Renal cortical epithelial cell (primary cell): ENCODE measurements around the gene CDC6. TPM values are rescaled to one million over a fixed set of nuclear protein-coding genes. Genes with fewer than 3 reads are reported as not detected.

ENCODE experiments used
- DNase-seq: peaks from one replicate; pipeline ENCODE4 v3.0.0-alpha.2; 2011; ENCODE audit warnings: low read depth
- total RNA-seq: library from RNA; depleted of rRNA; stranded (reverse); fragments of >200 nt; gene quantifications from 2 replicates; pipeline ENCODE4 v1.2.3, GENCODE V29; 2014

Gene CDC6
- 2.6 and 19.1 TPM in 2 replicates for total RNA-seq

GRCh38 chr17:40287494-40288369 is at the start of gene CDC6:
TSS of gene CDC6 (plus strand) at chr17:40287879. CDS start at chr17:40289421, 1,542 bp downstream.
- peak; percentile 97 for DNase-seq

GRCh38 chr17:40241252-40241834 is 46.3 kb upstream of the CDC6 start:
- no peak for DNase-seq

- no peak for DNase-seq
Observed at GRCh38 chr17:40242774-40243173, 44.9 kb upstream of the CDC6 start.

GRCh38 chr17:40243761-40244160 is 43.9 kb upstream of the CDC6 start:
- DNase-seq = no peak

GRCh38 chr17:40244255-40244654 is 43.4 kb upstream of the CDC6 start:
- DNase-seq = no peak

- DNase-seq = no peak
Observed at GRCh38 chr17:40247926-40248495, 39.7 kb upstream of the CDC6 start.

- no peak for DNase-seq
Observed at GRCh38 chr17:40248507-40248906, 39.2 kb upstream of the CDC6 start.

GRCh38 chr17:40251576-40251975 is 36.1 kb upstream of the CDC6 start:
- DNase-seq = peak; percentile 89

GRCh38 chr17:40253565-40253964 is 34.1 kb upstream of the CDC6 start:
- DNase-seq = no peak

- DNase-seq = no peak
Observed at GRCh38 chr17:40259505-40259904, 28.2 kb upstream of the CDC6 start.

GRCh38 chr17:40260528-40260927 is 27.2 kb upstream of the CDC6 start:
- no peak for DNase-seq

GRCh38 chr17:40264458-40265185 is 23.1 kb upstream of the CDC6 start:
- DNase-seq = no peak

GRCh38 chr17:40265337-40265736 is 22.3 kb upstream of the CDC6 start:
- no peak for DNase-seq

GRCh38 chr17:40266882-40267281 is 20.8 kb upstream of the CDC6 start:
- no peak for DNase-seq

GRCh38 chr17:40268141-40268712 is 19.5 kb upstream of the CDC6 start:
- DNase-seq = no peak

- DNase-seq = no peak
Observed at GRCh38 chr17:40278414-40278813, 9.3 kb upstream of the CDC6 start.

GRCh38 chr17:40279402-40279801 is 8.3 kb upstream of the CDC6 start:
- no peak for DNase-seq

GRCh38 chr17:40281663-40282062 is 6.0 kb upstream of the CDC6 start:
- DNase-seq = peak; percentile 47

GRCh38 chr17:40283662-40284061 is 4.0 kb upstream of the CDC6 start:
- peak; percentile 99 for DNase-seq

GRCh38 chr17:40284085-40284713 is 3.5 kb upstream of the CDC6 start:
- peak; percentile 77 for DNase-seq

GRCh38 chr17:40286473-40286872 is 1.2 kb upstream of the CDC6 start:
- no peak for DNase-seq

- no peak for DNase-seq
Observed at GRCh38 chr17:40287159-40287493, 553 bp upstream of the CDC6 start.
